AG08395 (cell line): ENCODE measurements around the gene ZNF681.
"Not testable (repeated sequence)": the region's sequence is repeated elsewhere in the genome, so short reads cannot be mapped to it uniquely, and the experiment has no call there.

Experiments
- DNase-seq: peaks from one replicate; pipeline ENCODE4 v3.0.0; 2012; ENCODE audit warnings: mixed read lengths, low spot score

Gene ZNF681

GRCh38 chr19:23692937-23693336, 65.8 kb downstream of the ZNF681 start:
- not testable (repeated sequence) for DNase-seq
